IMR-90 (cell line): ENCODE results near the gene BAIAP2. TPM values are rescaled to one million over a fixed set of nuclear protein-coding genes. Genes with fewer than 3 reads are reported as not detected.

ENCODE experiments used
- ATAC-seq: fragments of 200-7000 bp; cut with Tn5 transposase; 2 replicates; pipeline ENCODE4 v1.9.1; 2020; ENCODE audit warnings: low read depth, mild to moderate bottlenecking, moderate library complexity
- BruUV-seq: library from RNA; stranded (reverse); fragments of 400-500 nt; replicated peaks from 2 replicates; lab custom pipeline; 2021; lab: Mats Ljungman, UMichigan
- CTCF ChIA-PET: fragments of 300-600 bp; formaldehyde crosslinking; extraction: SDS; loops from one replicate; lab custom pipeline; 2021; ENCODE audit warnings: antibody characterized with exemption; lab: Yijun Ruan, JAX
- POLR2A ChIA-PET: fragments of 300-600 bp; sonication (Branson Sonifier 250); formaldehyde crosslinking; loops from one replicate; lab custom pipeline; 2022; ENCODE audit warnings: antibody characterized with exemption; ENCODE audit not compliant: unreplicated experiment; lab: Charles Lee
- DNase-seq: peaks from one replicate; pipeline ENCODE4 v3.0.0; 2013
- H2AFZ ChIP-seq: replicated peaks from 2 replicates; pipeline ENCODE3; 2013; ENCODE audit warnings: low read length, mild to moderate bottlenecking; ENCODE audit not compliant: poor library complexity
- H2AK5ac ChIP-seq: 2 replicates; pipeline ENCODE4 v1.6.1; 2013; ENCODE audit warnings: low read depth, low read length, inconsistent platforms
- H2AK9ac ChIP-seq: replicated peaks from 2 replicates; pipeline ENCODE3; 2013; ENCODE audit warnings: mild to moderate bottlenecking, low read depth, low read length, moderate library complexity; ENCODE audit not compliant: poor library complexity
- H2BK120ac ChIP-seq: 2 replicates; pipeline ENCODE4 v1.6.1; 2013; ENCODE audit warnings: low read depth, low read length, inconsistent platforms
- H2BK15ac ChIP-seq: 3 replicates; pipeline ENCODE4 v1.6.1; 2013; ENCODE audit warnings: low read depth, low read length, inconsistent platforms
- H2BK20ac ChIP-seq: 2 replicates; pipeline ENCODE4 v1.6.1; 2013; ENCODE audit warnings: low read depth, mild to moderate bottlenecking, inconsistent platforms, low read length, moderate library complexity
- H2BK5ac ChIP-seq: 2 replicates; pipeline ENCODE4 v1.6.1; 2013; ENCODE audit warnings: mild to moderate bottlenecking, low read depth, low read length, inconsistent platforms; ENCODE audit not compliant: poor library complexity, severe bottlenecking
- H3K14ac ChIP-seq: replicated peaks from 2 replicates; pipeline ENCODE4 v1.6.1; 2013; ENCODE audit warnings: low read depth, low read length, inconsistent platforms
- H3K18ac ChIP-seq: 2 replicates; pipeline ENCODE4 v1.6.1; 2013; ENCODE audit warnings: low read depth, low read length, control low read depth
- H3K23ac ChIP-seq: 2 replicates; pipeline ENCODE4 v1.6.1; 2013; ENCODE audit warnings: low read depth, low read length, inconsistent platforms
- H3K27ac ChIP-seq: 2 replicates; pipeline ENCODE4 v1.5.1; 2013; ENCODE audit warnings: mild to moderate bottlenecking, control low read depth, low read length; ENCODE audit not compliant: insufficient read depth
- H3K27me3 ChIP-seq: 2 replicates; pipeline ENCODE4 v1.6.1; 2013; ENCODE audit warnings: low read length; ENCODE audit not compliant: control insufficient read depth, insufficient read depth
- H3K36me3 ChIP-seq: 2 replicates; pipeline ENCODE4 v1.6.1; 2013; ENCODE audit warnings: low read length, mixed read lengths; ENCODE audit not compliant: control insufficient read depth, insufficient read depth
- H3K4ac ChIP-seq: 2 replicates; pipeline ENCODE4 v1.6.1; 2013; ENCODE audit warnings: low read depth, low read length, inconsistent platforms
- H3K4me1 ChIP-seq: 2 replicates; pipeline ENCODE4 v1.6.1; 2013; ENCODE audit warnings: low read length, mixed read lengths; ENCODE audit not compliant: control insufficient read depth, insufficient read depth
- H3K4me2 ChIP-seq: 2 replicates; pipeline ENCODE4 v1.6.1; 2013; ENCODE audit warnings: low read depth, mild to moderate bottlenecking, control low read depth, low read length, moderate library complexity
- H3K4me3 ChIP-seq: 2 replicates; pipeline ENCODE4 v1.5.1; 2013; ENCODE audit warnings: low read depth, mild to moderate bottlenecking, control low read depth, low read length, moderate library complexity; ENCODE audit not compliant: insufficient read depth
- H3K56ac ChIP-seq: 2 replicates; pipeline ENCODE4 v1.6.1; 2013; ENCODE audit warnings: low read length, inconsistent platforms; ENCODE audit not compliant: insufficient read depth; ENCODE audit errors: extremely low read depth
- H3K79me1 ChIP-seq, 2 experiments: 2 replicates each; pipeline ENCODE4 v1.6.1; 2013; ENCODE audit warnings: low read length in 2 of 2, inconsistent platforms in 1 of 2, low read depth in 1 of 2
- H3K9ac ChIP-seq: 2 replicates; pipeline ENCODE4 v1.6.1; 2013; ENCODE audit warnings: low read depth, low read length, control low read depth
- H3K9me1 ChIP-seq: 2 replicates; pipeline ENCODE4 v1.6.1; 2013; ENCODE audit warnings: low read length, inconsistent platforms; ENCODE audit not compliant: insufficient read depth
- H3K9me3 ChIP-seq: 2 replicates; pipeline ENCODE4 v1.6.1; 2013; ENCODE audit warnings: low read length; ENCODE audit not compliant: control insufficient read depth, insufficient read depth
- H4K20me1 ChIP-seq: 2 replicates; pipeline ENCODE4 v1.6.1; 2013; ENCODE audit warnings: low read length, inconsistent platforms; ENCODE audit not compliant: insufficient read depth
- H4K5ac ChIP-seq: 2 replicates; pipeline ENCODE4 v1.6.1; 2013; ENCODE audit warnings: mild to moderate bottlenecking, low read depth, low read length, control low read depth
- H4K8ac ChIP-seq, 2 experiments: 2 replicates each; pipeline ENCODE4 v1.6.1; 2013; ENCODE audit warnings: low read depth in 2 of 2, low read length in 2 of 2, control low read depth in 1 of 2, inconsistent platforms in 1 of 2
- H4K91ac ChIP-seq: 2 replicates; pipeline ENCODE4 v1.6.1; 2013; ENCODE audit warnings: low read depth, low read length, inconsistent platforms; ENCODE audit not compliant: insufficient read depth
- BHLHE40 ChIP-seq: fragments of 150-350 bp; IDR thresholded peaks from 2 replicates; pipeline ENCODE4 v1.6.1; 2016; ENCODE audit warnings: mild to moderate bottlenecking, low read depth, low read length
- CEBPB ChIP-seq: IDR thresholded peaks from 2 replicates; pipeline ENCODE4 v1.6.1; 2012; ENCODE audit warnings: low read depth, low read length, improper control_type of control experiment
- CTCF ChIP-seq: conservative IDR thresholded peaks from 2 replicates; pipeline ENCODE4 v1.5.1; 2012; ENCODE audit warnings: mild to moderate bottlenecking, low read depth, low read length, improper control_type of control experiment
- MAFK ChIP-seq: IDR thresholded peaks from 2 replicates; pipeline ENCODE4 v1.6.1; 2012; ENCODE audit warnings: low read depth, low read length, improper control_type of control experiment
- MAZ ChIP-seq: IDR thresholded peaks from 2 replicates; pipeline ENCODE4 v1.6.1; 2012; ENCODE audit warnings: low read depth, mild to moderate bottlenecking, low read length, improper control_type of control experiment, moderate library complexity, borderline replicate concordance
- MXI1 ChIP-seq: IDR thresholded peaks from 2 replicates; pipeline ENCODE4 v1.6.1; 2012; ENCODE audit warnings: low read depth, mild to moderate bottlenecking, low read length, moderate library complexity, borderline replicate concordance
- NFE2L2 ChIP-seq: fragments of 150-350 bp; IDR thresholded peaks from 2 replicates; pipeline ENCODE4 v1.6.1; 2016; ENCODE audit warnings: low read depth, mild to moderate bottlenecking, low read length
- POLR2A ChIP-seq: IDR thresholded peaks from 2 replicates; pipeline ENCODE4 v1.6.1; 2012; ENCODE audit warnings: mild to moderate bottlenecking, low read depth, low read length
- RAD21 ChIP-seq: IDR thresholded peaks from 2 replicates; pipeline ENCODE4 v1.6.1; 2012; ENCODE audit warnings: low read length, improper control_type of control experiment
- RCOR1 ChIP-seq: IDR thresholded peaks from 2 replicates; pipeline ENCODE4 v1.6.1; 2012; ENCODE audit warnings: mild to moderate bottlenecking, low read length, improper control_type of control experiment; ENCODE audit not compliant: insufficient replicate concordance
- RFX5 ChIP-seq: IDR thresholded peaks from 2 replicates; pipeline ENCODE4 v1.8.0; 2012; ENCODE audit warnings: low read depth, mild to moderate bottlenecking, low read length, moderate library complexity
- SMC3 ChIP-seq: fragments of 150-350 bp; IDR thresholded peaks from 2 replicates; pipeline ENCODE4 v1.6.1; 2016; ENCODE audit warnings: low read depth, mild to moderate bottlenecking, antibody characterized with exemption, low read length, moderate library complexity
- WGBS, 2 experiments: methylation state at CpG; one replicate each; pipeline versions ENCODE4 v1.1.5 to v1.1.7; 2013; ENCODE audit warnings: missing lambda C conversion rate in 2 of 2; ENCODE audit not compliant: insufficient read length in 1 of 2; ENCODE audit errors: extremely low coverage in 2 of 2; 5-methylcytosine and 5-hydroxymethylcytosine counted together
- dilution Hi-C: fragments of 300-500 bp; cut with HindIII; formaldehyde crosslinking; loops from one replicate; pipeline ENCODE4 v1.14.3; 2018; ENCODE audit warnings: low sequenced_read_pairs; ENCODE audit not compliant: unreplicated experiment
- in situ Hi-C: fragments of 300-500 bp; cut with MboI; formaldehyde crosslinking; loops from 3 replicates; pipeline ENCODE4 v1.14.3; 2019; ENCODE audit warnings: low sequenced_read_pairs, inconsistent platforms, mixed read lengths
- intact Hi-C: fragments of 100-400 bp; cut with micrococcal nuclease; formaldehyde crosslinking; loops from 2 replicates; pipeline ENCODE4 v1.10.0; 2022
- polyA plus RNA-seq, 3 experiments: library from polyadenylated mRNA; depleted of rRNA; stranded (reverse); fragments of >200 nt; gene quantifications; 2 replicates each; pipeline ENCODE4 v1.2.3, GENCODE V29; 2012; ENCODE audit warnings: low replicate concordance in 1 of 3
- total RNA-seq: library from RNA; depleted of rRNA; stranded (reverse); fragments of >200 nt; gene quantifications from 2 replicates; pipeline ENCODE4 v1.2.3, GENCODE V29; 2012

Gene BAIAP2
- total and polyA plus RNA-seq, 2 of the 4 experiments (the other 2 are of a cell fraction), result 18.3 to 32.6 TPM

DNA sequence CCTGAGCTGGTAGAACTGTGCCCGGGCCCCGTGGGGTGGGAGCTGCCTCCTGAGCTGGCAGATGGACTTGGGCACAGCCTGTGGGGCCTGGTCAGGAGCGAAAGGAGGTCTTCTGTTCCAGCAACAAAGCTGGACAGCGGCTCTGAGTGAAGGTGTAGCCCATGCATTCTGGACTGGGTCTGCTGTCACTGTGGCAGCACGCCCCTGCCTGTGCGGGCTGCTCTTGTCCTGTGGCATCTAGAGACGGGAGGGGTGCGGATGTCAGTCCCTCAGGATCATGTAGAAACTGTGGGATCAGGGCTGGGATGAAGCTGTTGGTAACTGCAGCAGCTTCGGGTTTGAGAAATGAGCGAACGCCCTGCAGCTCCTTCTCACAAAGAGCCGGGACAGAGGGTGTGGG is 19.4 kb downstream of the BAIAP2 start:
- no peak overlapping the region for H3K14ac ChIP-seq
- no peak overlapping the region for H2BK15ac ChIP-seq
- no peaks in the 10 kb centered on the region for H3K9me3 ChIP-seq
- H2AFZ ChIP-seq, result no peak overlapping the region
- no peak overlapping the region for H4K5ac ChIP-seq
- H3K9ac ChIP-seq, result no peak overlapping the region
- H3K36me3 ChIP-seq, result peaks cover 7% of the 10 kb centered on the region; the same call in 1 of the 2 replicates
- H2BK120ac ChIP-seq, result no peak overlapping the region
- no peak overlapping the region for H4K91ac ChIP-seq
- no peak overlapping the region for H3K23ac ChIP-seq
- H3K4me3 ChIP-seq, result no peak overlapping the region
- TF ChIP-seq CTCF (no peak), CEBPB (no peak), MAZ (no peak), NFE2L2 (no peak), RFX5 (no peak), RCOR1 (no peak), MAFK (no peak), MXI1 (no peak), RAD21 (no peak), BHLHE40 (no peak), SMC3 (no peak), POLR2A (no peak)
- H3K9me1 ChIP-seq, result no peaks in the 10 kb centered on the region
- peaks cover 5 to 20% of the 10 kb centered on the region in 2 experiments; a peak in 2 of 4 replicates for H3K79me1 ChIP-seq
- no peak overlapping the region for H2BK20ac ChIP-seq
- peaks cover 27% of the 10 kb centered on the region for H4K20me1 ChIP-seq
- H2BK5ac ChIP-seq, result no peak overlapping the region
- dilution Hi-C loops, result no loop called here
- peaks cover 5% of the 10 kb centered on the region; the same call in 1 of the 2 replicates for H3K4me1 ChIP-seq
- POLR2A ChIA-PET, result no interaction called here
- in situ Hi-C loops, result no loop called here
- H3K27me3 ChIP-seq, result no peaks in the 10 kb centered on the region
- no peak overlapping the region for H3K18ac ChIP-seq
- intact Hi-C loops, result no loop called here
- H2AK9ac ChIP-seq, result peak overlapping the region; percentile 0
- no TSS peak for BruUV-seq
- DNase-seq (no peak), ATAC-seq (no peak)
- H4K8ac ChIP-seq, result no peak overlapping the region
- no peak overlapping the region for H3K4me2 ChIP-seq
- H3K56ac ChIP-seq, result no peak overlapping the region
- H2AK5ac ChIP-seq, result no peak overlapping the region
- WGBS, 2 experiments, result 83% methylated on average over 1 of the region's 12 CpGs; no CpG with 5 or more reads in 1 of the 2 experiments
- H3K27ac ChIP-seq, result no peak overlapping the region
- no peak overlapping the region for H3K4ac ChIP-seq
- CTCF ChIA-PET, result no interaction called here
